D721Med (cell line): ENCODE results near the gene RPP25.

Experiments
- DNase-seq: peaks from one replicate; pipeline ENCODE4 v3.0.0; 2011; ENCODE audit warnings: low spot score; ENCODE audit not compliant: insufficient read length
- FAIRE-seq: peaks from 2 replicates; lab custom pipeline; 2011; peaks lifted over from hg19 to GRCh38; lab: Jason Lieb, UNC
- CTCF ChIP-seq: IDR thresholded peaks from 2 replicates; pipeline ENCODE4 v1.5.1; 2012; ENCODE audit warnings: mild to moderate bottlenecking, control low read depth; ENCODE audit not compliant: insufficient read depth; ENCODE audit errors: missing control alignments

The RPP25 gene

GRCh38 chr15:74906450-74907162 lies 50.0 kb downstream of the RPP25 start, which contains the start of gene FAM219B:
Gene FAM219B (minus strand): TSS chr15:74906851. CDS start chr15:74906800, 51 bp downstream.
- DNase-seq (peak; percentile 85), FAIRE-seq (no peak)
- no peak for TF ChIP-seq CTCF

- FAIRE-seq (no peak), DNase-seq (no peak)
- TF ChIP-seq CTCF = no peak
These were observed 50.5 kb downstream of the RPP25 start for GRCh38 chr15:74906067-74906449.
